ENCODE results near the gene KLHL7.

KLHL7 gene

DNA sequence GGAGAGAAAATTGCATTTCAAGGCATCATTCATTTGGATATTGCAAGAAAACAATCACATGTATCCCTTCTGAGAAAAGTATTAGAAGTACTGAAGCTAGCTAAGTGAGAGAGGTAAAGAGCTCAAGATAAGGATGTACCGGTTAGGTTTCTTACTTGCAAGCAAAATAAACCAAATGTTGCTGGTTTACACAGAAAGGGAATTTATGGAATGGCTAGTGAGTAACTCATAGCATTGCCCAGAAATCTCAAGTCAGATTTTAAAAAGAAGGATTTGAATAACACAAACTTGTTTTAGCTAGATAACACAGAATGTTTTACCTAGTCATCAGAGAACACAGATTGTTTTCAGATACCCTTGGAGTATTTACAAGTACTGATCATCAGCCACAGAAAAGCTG lies 30.6 kb downstream of the KLHL7 start:
- TF ChIP-seq, protein P1, sequence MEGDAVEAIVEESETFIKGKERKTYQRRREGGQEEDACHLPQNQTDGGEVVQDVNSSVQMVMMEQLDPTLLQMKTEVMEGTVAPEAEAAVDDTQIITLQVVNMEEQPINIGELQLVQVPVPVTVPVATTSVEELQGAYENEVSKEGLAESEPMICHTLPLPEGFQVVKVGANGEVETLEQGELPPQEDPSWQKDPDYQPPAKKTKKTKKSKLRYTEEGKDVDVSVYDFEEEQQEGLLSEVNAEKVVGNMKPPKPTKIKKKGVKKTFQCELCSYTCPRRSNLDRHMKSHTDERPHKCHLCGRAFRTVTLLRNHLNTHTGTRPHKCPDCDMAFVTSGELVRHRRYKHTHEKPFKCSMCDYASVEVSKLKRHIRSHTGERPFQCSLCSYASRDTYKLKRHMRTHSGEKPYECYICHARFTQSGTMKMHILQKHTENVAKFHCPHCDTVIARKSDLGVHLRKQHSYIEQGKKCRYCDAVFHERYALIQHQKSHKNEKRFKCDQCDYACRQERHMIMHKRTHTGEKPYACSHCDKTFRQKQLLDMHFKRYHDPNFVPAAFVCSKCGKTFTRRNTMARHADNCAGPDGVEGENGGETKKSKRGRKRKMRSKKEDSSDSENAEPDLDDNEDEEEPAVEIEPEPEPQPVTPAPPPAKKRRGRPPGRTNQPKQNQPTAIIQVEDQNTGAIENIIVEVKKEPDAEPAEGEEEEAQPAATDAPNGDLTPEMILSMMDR (IDR thresholded peaks at IDR 0.05; ENCODE audit: low read length, missing control alignments) = no peak
- DNase-seq (ENCODE audit: low read depth) = no peak
- no peak overlapping the region for H3K4me3 ChIP-seq (replicated peaks; ENCODE audit: low read depth, low read length)

DNA sequence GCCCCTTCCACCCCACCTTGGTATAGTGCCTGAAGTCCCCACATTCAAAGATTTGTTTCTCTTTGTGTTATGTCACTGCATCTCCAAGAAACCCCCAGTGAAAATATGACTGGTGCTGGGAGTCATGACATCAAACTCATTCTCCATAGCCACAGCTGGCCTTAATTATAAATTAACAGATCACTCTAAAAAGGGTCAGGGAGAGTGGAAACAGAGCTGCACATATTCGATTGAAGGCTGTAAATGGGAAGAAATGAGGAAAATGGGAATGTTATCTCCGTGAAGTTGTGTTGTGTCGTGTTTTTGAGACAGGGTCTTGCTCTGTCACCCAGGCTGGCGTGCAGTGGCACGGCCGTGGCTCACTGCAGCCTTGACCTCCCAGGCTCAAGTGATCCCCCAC lies 52.1 kb downstream of the KLHL7 start:
- no peak overlapping the region for H3K4me3 ChIP-seq (replicated peaks; ENCODE audit: low read depth, low read length)
- TF ChIP-seq, protein P1 (IDR thresholded peaks at IDR 0.05; ENCODE audit: low read length, missing control alignments) = no peak
- no peak for DNase-seq (ENCODE audit: low read depth)

DNA sequence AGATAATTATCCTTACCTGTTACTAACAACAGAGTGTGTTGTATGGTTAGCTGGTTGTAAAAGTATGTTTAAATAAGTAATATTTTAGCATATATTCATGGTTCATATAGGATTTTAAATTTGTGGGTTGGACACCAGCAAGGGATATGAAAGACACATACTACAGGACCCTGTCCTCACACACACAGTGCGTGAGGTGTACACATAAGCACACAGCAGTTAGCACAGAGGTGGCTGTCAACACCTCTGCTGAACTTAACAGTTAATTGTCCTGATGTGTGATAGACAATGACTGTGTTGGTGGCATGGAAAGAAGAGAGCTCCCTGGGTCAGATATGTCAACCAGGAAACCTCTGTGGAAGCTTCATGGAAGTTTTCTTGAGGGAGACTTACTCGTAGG lies 53.0 kb downstream of the KLHL7 start:
- TF ChIP-seq, protein P1 (IDR thresholded peaks at IDR 0.05; ENCODE audit: low read length, missing control alignments) = no peak
- DNase-seq (ENCODE audit: low read depth) = no peak
- H3K4me3 ChIP-seq (replicated peaks; ENCODE audit: low read depth, low read length) = no peak overlapping the region

DNA sequence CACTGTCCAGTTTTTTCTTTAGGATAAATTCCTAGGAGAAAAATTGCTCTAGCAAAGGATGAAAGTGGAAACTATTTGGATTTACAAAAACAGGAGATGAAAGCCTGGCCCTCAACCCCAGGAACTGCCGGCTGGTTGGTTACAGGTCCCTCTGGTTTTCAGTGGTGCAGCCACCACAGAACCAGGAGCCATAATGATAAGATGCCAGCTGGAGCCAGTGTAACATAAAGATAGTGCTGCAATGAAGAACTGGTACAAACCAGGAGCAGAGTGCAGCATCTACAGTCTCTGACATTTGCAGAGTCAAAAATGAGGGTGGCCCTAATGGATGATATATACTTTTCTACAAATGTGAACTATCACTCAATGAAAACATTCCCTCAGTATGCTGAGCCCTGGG lies 55.9 kb downstream of the KLHL7 start:
- TF ChIP-seq, protein P1 (IDR thresholded peaks at IDR 0.05; ENCODE audit: low read length, missing control alignments) = no peak
- no peak for DNase-seq (ENCODE audit: low read depth)
- no peak overlapping the region for H3K4me3 ChIP-seq (replicated peaks; ENCODE audit: low read depth, low read length)

DNA sequence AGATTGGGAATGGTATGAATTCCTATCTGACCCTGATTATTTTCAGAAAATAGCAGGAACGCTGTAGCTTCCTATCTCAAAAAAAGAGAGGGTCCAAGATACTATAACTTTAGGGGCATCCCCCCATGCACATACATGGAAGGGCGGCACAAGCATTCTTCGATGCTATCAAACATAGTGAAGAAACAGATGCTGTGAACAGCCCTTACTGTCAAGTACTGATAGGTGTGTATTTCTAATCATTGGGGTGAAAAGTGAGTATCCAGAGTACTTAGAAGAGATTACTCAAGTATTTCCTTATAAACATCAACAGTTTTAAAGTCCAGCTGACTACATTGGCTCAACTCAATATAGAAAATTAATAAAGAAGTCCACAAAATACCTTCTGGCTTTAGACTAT lies 59.3 kb downstream of the KLHL7 start:
- H3K4me3 ChIP-seq (replicated peaks; ENCODE audit: low read depth, low read length) = no peak overlapping the region
- DNase-seq (ENCODE audit: low read depth) = no peak
- TF ChIP-seq, protein P1 (IDR thresholded peaks at IDR 0.05; ENCODE audit: low read length, missing control alignments) = no peak

- TF ChIP-seq, protein P1 (IDR thresholded peaks at IDR 0.05; ENCODE audit: low read length, missing control alignments) = no peak
- DNase-seq (ENCODE audit: low read depth) = no peak
- no peak overlapping the region for H3K4me3 ChIP-seq (replicated peaks; ENCODE audit: low read depth, low read length)
Measured at GRCh38 chr7:23165316-23165715, 59.7 kb downstream of the KLHL7 start.

DNA sequence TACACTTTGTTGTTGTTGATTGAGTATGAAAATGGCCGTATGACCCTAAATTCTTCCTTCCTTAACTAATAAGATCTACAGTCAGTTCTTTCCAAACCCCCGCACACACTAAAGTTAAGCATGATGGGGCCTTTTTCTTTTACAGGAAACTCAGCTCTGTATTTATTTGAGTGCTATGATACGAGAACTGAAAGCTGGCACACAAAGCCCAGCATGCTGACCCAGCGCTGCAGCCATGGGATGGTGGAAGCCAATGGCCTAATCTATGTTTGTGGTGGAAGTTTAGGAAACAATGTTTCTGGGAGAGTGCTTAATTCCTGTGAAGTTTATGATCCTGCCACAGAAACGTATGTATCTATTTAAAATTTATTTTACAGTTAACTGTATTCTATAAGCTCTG lies 62.1 kb downstream of the KLHL7 start:
- H3K4me3 ChIP-seq (replicated peaks; ENCODE audit: low read depth, low read length) = no peak overlapping the region
- TF ChIP-seq, protein P1 (IDR thresholded peaks at IDR 0.05; ENCODE audit: low read length, missing control alignments) = no peak
- DNase-seq (ENCODE audit: low read depth) = no peak
